Activated CD4-positive, alpha-beta T cell treated with anti-CD3 and anti-CD28 coated beads, Interleukin-2, amount 50 U/mL, for 24 hours (primary cell): ENCODE results near the gene CBFA2T3.

Experiments
- DNase-seq, 2 donors: peaks; one replicate each; pipeline ENCODE4 v3.0.0-alpha.2; 2020; ENCODE audit warnings: low read depth in 1 of 2, low spot score in 1 of 2

CBFA2T3 gene

GRCh38 chr16:88939972-88940861 is 36.8 kb downstream of the CBFA2T3 start:
- DNase-seq = no peak

DNA sequence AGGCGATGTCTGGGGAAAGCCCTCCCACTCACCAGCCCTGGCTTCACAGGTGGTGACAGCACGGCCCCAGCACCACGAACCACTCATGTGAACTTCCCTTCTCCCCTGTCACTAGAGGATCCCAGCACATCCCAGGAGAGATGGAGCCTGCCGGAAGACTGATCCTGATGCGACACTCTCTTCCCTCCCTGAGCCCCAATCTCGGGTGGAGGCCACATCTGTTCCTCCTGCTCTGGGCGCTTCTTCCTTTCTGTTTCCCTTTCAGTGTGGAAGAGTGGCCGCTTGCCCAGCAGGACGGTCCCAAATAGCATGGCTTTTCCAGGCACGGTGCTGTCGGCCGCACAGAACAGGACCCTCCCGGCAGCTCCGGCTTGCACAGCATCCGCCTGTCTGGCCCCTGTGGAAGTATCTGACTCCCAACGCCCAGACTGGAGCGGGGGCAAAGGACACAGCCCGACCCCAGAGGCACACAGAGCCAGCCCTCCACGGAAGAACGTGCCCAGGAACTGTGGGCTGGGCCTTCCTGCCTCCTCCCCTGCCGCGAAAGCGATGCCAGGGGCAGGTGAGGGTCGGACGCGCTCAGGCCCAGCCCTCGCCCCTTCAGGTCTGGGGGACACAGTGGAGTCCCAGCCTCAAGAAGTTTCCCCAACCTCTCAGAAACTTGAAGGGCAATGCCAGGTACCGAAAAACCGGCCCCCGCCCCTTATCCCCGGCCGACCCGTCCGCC is 37.6 kb downstream of the CBFA2T3 start:
- DNase-seq = no peak

DNA sequence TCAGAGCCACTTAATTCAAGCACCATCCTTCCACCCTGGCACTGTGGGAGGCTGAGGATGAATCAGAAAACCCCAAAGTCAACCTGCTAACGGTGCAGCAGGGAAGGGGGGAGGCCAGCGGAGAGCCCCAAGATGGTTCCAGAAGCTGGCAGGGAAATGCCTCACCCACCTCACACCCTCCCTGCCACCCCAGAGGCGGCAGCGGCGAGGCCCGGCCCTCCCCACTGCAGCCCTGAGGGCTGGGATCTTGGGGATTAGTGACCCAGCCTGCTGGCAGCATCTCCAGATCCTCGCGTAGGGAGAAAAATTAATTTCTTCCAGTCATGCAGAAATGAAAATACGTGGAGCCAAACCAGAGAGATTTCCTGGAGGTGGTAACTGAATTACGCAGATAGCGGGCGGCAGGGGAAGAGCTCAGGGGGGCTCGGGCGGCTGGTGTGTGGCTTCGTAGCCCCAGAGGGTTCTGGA is 38.2 kb downstream of the CBFA2T3 start:
- DNase-seq = no peak

DNA sequence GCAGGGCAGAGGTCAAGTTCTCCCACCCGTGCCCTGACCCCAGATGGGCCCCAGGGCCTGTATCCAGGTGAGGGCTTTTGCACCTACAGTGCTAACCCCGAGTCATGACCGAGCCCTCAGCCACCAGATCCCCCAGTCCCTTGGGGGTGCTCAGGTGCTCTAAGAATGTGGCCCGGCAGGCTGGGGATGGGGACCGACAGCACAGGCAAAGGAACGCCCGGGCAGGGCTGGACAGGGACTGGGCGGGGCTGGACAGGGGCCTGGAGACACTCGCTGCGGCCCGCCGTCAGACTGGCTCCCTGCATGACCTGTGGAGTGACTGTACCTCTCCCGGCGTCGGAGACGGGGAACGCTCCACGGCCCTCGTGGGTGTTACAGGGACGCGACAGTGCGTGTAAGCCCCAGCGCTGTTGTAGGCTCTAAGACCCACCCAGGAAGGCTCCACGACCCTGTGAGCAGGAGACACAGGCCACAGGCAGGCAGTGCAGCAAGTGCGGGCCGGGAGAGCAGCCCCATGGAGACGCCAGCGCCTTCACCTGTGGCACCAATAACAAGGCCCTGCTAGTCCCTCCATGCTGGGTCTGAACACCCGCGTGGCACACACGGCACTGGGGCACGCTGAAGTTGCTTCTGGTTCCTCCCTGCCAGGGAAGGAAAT is 38.8 kb downstream of the CBFA2T3 start:
- no peak for DNase-seq

DNA sequence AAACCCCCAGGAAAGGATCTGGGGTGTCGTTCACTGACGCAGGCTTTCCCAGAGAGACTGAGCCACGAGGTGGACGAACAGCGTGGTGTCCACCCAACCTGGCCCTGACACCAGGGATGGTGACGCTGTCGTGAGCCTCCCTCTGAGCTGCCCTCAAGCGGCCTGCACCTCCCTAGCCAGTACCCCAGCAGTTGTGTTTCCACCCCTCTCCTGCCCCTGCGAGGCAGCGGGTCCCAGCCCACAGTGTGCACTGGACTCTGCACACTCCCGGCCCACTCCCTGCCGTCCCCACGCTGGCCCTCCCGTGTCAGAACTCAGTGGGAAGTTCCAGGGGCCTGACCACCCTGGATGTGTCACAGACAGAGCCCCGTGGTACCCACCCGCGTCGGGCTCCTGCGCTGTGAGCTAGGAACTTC is 39.8 kb downstream of the CBFA2T3 start:
- DNase-seq = no peak

GRCh38 chr16:88936556-88937205 is 40.3 kb downstream of the CBFA2T3 start:
- DNase-seq = no peak

DNA sequence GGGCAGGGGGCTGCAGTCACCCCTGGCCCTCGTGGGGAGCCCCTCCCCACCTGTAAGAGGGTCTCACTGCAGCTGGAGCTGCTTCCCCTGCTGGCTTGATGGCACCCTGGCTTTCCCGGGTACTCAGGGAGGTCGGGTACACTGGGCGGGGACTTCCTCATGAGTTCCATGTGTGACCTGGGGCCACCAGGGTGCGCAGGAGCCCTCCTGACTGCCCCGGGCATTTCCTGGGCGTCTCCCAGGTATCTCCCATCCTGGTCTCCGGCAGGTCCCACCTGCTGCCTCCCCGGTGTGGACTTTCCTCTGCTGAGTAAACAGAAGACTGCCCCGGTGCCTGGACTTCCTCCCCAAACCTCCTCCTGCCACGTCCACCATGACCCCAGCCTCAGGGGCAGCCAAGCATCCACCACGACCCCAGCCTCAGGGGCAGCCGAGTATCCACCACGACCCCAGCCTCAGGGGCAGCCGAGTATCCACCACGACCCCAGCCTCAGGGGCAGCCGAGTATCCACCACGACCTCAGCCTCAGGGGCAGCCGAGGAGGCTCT is 40.9 kb downstream of the CBFA2T3 start:
- DNase-seq = no peak

- DNase-seq = no peak
Measured at GRCh38 chr16:88934066-88934667, 42.8 kb downstream of the CBFA2T3 start.

GRCh38 chr16:88932929-88933328 is 44.1 kb downstream of the CBFA2T3 start:
- DNase-seq = no peak

DNA sequence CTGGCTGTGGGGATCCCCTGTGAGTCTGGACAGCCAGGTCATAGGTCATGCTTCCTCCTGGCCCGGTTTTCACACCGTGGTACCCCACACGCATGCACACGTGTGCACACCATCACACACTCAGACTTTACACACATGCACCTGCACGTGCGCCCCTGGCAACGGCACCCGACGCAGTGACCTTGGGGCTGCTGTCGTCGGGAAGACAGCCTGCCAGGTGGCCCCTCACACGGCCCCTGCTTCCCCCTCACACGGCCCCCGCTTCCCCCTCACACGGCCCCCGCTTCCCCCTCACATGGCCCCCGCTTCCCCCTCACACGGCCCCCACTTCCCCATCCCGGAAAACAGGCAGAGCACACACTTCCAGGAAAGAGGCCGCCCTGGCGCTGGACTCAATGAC is 45.1 kb downstream of the CBFA2T3 start:
- DNase-seq = no peak

- no peak for DNase-seq
Measured at GRCh38 chr16:88931373-88931900, 45.6 kb downstream of the CBFA2T3 start.

GRCh38 chr16:88930716-88931115 is 46.3 kb downstream of the CBFA2T3 start:
- no peak for DNase-seq

DNA sequence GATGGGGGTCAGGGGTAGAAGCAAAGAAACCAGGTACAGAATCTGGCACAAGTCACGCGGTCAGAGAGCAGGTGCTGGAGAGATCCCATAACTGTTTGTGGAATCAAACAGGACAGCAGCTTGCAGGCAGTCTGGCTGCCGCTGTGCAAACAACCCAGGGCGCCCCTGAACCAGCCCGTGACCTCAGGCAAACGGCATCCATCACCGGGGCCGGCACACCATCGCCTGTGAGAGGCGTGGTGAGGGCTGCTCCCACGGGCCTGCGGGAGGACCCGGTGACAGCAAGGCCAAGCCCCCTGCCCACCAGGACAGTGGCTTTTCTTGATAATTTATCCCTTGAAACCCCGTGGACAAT is 47.9 kb downstream of the CBFA2T3 start:
- no peak for DNase-seq

- no peak for DNase-seq
Measured at GRCh38 chr16:88928405-88929090, 48.5 kb downstream of the CBFA2T3 start.

- no peak for DNase-seq
Measured at GRCh38 chr16:88927661-88928060, 49.3 kb downstream of the CBFA2T3 start.

- DNase-seq = no peak
Measured at GRCh38 chr16:88927010-88927409, 50.0 kb downstream of the CBFA2T3 start.

GRCh38 chr16:88926374-88926990 is 50.5 kb downstream of the CBFA2T3 start:
- no peak for DNase-seq

DNA sequence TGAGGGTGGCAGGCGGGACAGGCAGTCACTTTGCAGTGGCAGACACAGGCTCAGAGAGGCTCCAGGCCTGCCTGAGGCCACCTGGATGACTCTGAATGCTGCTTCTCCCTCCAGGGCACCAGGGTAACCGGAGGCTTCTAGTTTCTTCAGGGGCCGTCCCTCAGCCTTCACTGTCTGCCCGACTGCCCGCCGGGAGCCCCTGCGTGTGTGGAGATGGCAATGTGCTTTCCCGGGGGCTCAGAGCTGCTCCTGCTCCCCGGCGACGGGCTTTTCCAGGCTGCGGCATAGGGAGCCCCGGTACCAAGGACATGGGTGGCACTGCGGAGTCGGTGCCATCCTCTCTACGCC is 51.5 kb downstream of the CBFA2T3 start:
- DNase-seq = no peak

GRCh38 chr16:88924834-88925539 is 52.0 kb downstream of the CBFA2T3 start:
- no peak for DNase-seq
